Esophagus muscularis mucosa (tissue), 4 donors: ENCODE measurements around the gene XPO6.

Source experiments
- CTCF ChIP-seq, 3 experiments: fragments of 200-600 bp in 2 of 3; fragments of 450-650 bp in 1 of 3; sonication (generic) in 2 of 3; IDR thresholded peaks; one replicate each; pipeline ENCODE4 v1.5.1; 2017 to 2019; ENCODE audit warnings: antibody characterized with exemption in 3 of 3, mild to moderate bottlenecking in 2 of 3, moderate library complexity in 1 of 3
- EP300 ChIP-seq: sonication (generic); formaldehyde crosslinking; IDR thresholded peaks from one replicate; pipeline ENCODE4 v1.6.1; 2017; ENCODE audit warnings: antibody characterized with exemption
- POLR2A ChIP-seq: fragments of 450-650 bp; IDR thresholded peaks from one replicate; pipeline ENCODE4 v1.6.1; 2017; ENCODE audit warnings: antibody characterized with exemption, moderate library complexity, mild to moderate bottlenecking, low read depth
- POLR2AphosphoS5 ChIP-seq, 2 donors: sonication (generic); formaldehyde crosslinking; IDR thresholded peaks; one replicate each; pipeline ENCODE4 v1.6.1; 2017; ENCODE audit warnings: antibody characterized with exemption in 2 of 2

- TF ChIP-seq CTCF (IDR thresholded peaks at IDR 0.05) (no peak), POLR2A (no peak), POLR2AphosphoS5 (IDR thresholded peaks at IDR 0.05) (no peak), EP300 (no peak)
These were observed 122.4 kb downstream of the XPO6 start for GRCh38 chr16:28089205-28089991.
